Esophagus squamous epithelium (tissue), 5 donors: ENCODE measurements around the gene RAB15. TPM values are rescaled to one million over a fixed set of nuclear protein-coding genes. Genes with fewer than 3 reads are reported as not detected.
A peak's percentile ranks its signal among the peaks of the same experiment; 100 is the strongest.

Source experiments
- DNase-seq: peaks from one replicate; lab custom pipeline; 2025; lab: John Stamatoyannopoulos, UW
- H3K27ac ChIP-seq, 4 donors: fragments of 200-600 bp; sonication (generic); one replicate each; pipeline ENCODE4 v1.5.1; 2016 to 2019; ENCODE audit warnings: mild to moderate bottlenecking in 1 of 4
- H3K27me3 ChIP-seq, 4 donors: fragments of 200-600 bp; sonication (generic); 1 replicate in 3 of 4; 2 replicates in 1 of 4; pipeline versions ENCODE4 v1.5.1 to v1.6.0; 2017 to 2021; ENCODE audit warnings: antibody characterized with exemption in 1 of 4
- H3K36me3 ChIP-seq, 3 donors: fragments of 200-600 bp; sonication (generic); one replicate each; pipeline ENCODE4 v1.5.1; 2016 to 2019
- H3K4me1 ChIP-seq, 3 donors: fragments of 200-600 bp; sonication (generic); one replicate each; pipeline ENCODE4 v1.5.1; 2017 to 2019
- H3K4me3 ChIP-seq, 4 donors: fragments of 200-600 bp; sonication (generic); 1 replicate in 3 of 4; 2 replicates in 1 of 4; pipeline ENCODE4 v1.5.1; 2016 to 2019; ENCODE audit warnings: mild to moderate bottlenecking in 2 of 4, moderate library complexity in 1 of 4
- H3K9me3 ChIP-seq, 3 donors: fragments of 200-600 bp; sonication (generic); one replicate each; pipeline ENCODE4 v1.5.1; 2016 to 2019
- CTCF ChIP-seq, 6 experiments: fragments of 450-650 bp in 4 of 6; fragments of 200-600 bp in 2 of 6; sonication (generic) in 2 of 6; IDR thresholded peaks; one replicate each; pipeline ENCODE4 v1.5.1; 2016 to 2019; ENCODE audit warnings: antibody characterized with exemption in 6 of 6, mild to moderate bottlenecking in 4 of 6, moderate library complexity in 4 of 6
- POLR2A ChIP-seq, 4 donors: fragments of 450-650 bp; IDR thresholded peaks; one replicate each; pipeline ENCODE4 v1.6.1; 2017; ENCODE audit warnings: antibody characterized with exemption in 4 of 4, mild to moderate bottlenecking in 4 of 4, moderate library complexity in 3 of 4
- WGBS, 2 donors: methylation state at CpG; one replicate each; pipeline ENCODE4 v1.1.5; 2018; 5-methylcytosine and 5-hydroxymethylcytosine counted together
- intact Hi-C: fragments of 100-400 bp; cut with DNase I; formaldehyde crosslinking; loops from one replicate; pipeline ENCODE4 v1.15.0; 2022
- total RNA-seq, 4 donors: library from RNA; depleted of rRNA; stranded (reverse); fragments of >200 nt; gene quantifications; one replicate each; pipeline ENCODE4 v1.1.0, GENCODE V29; 2016
- donor health status: DM: yes; HTN: yes; CAD: no.

The RAB15 gene
- total RNA-seq, 4 donors from 2014 or later: 2.5 to 7.0 (median 5.2) TPM

- no peak overlapping the region for H3K27ac ChIP-seq
- 91 to 94% methylated on average over 6 of the region's 6 CpGs for WGBS, 2 donors
- peaks cover 0 to 39% (median 0%) of the 10 kb centered on the region in 3 donors for H3K36me3 ChIP-seq
- no peak for DNase-seq
- H3K27me3 ChIP-seq: no peaks in the 10 kb centered on the region
- TF ChIP-seq CTCF (IDR thresholded peaks at IDR 0.05) (no peak), POLR2A (IDR thresholded peaks at IDR 0.05) (no peak)
- no peak overlapping the region for H3K4me3 ChIP-seq
- intact Hi-C loops: no loop called here
- peaks cover 3 to 28% (median 5%) of the 10 kb centered on the region in 3 donors for H3K4me1 ChIP-seq
- H3K9me3 ChIP-seq: no peaks in the 10 kb centered on the region
These were observed 18.5 kb downstream of the RAB15 start for GRCh38 chr14:64953661-64954060.

DNA sequence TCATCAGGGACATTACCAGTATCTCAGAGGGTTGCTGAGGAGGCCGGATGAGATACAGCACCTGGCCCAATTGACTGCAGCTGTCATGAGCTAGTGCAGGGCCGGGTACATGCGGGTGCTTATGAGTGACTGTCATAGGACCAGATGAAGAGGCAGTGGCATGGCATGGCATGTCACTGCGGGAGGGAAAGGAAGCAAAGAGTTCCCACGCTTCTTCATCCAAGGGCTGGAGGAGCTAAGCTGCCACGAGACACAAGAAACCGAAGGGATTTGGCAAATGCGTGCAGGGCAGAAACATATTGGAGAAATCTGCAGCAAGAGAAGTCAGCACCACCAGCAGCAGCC lies 18.9 kb downstream of the RAB15 start:
- Histone ChIP-seq H3K36me3 (peaks cover 0 to 43% (median 0%) of the 10 kb centered on the region in 3 donors), H3K9me3 (no peaks in the 10 kb centered on the region), H3K27ac (no peak overlapping the region), H3K4me3 (no peak overlapping the region), H3K4me1 (peaks cover 3 to 24% (median 5%) of the 10 kb centered on the region in 3 donors), H3K27me3 (no peaks in the 10 kb centered on the region)
- 92 to 93% methylated on average over 5 to 7 of the region's 8 CpGs for WGBS, 2 donors
- TF ChIP-seq CTCF (IDR thresholded peaks at IDR 0.05): no peak
- TF ChIP-seq POLR2A (IDR thresholded peaks at IDR 0.05): no peak
- no peak for DNase-seq
- intact Hi-C loops: no loop called here

DNA sequence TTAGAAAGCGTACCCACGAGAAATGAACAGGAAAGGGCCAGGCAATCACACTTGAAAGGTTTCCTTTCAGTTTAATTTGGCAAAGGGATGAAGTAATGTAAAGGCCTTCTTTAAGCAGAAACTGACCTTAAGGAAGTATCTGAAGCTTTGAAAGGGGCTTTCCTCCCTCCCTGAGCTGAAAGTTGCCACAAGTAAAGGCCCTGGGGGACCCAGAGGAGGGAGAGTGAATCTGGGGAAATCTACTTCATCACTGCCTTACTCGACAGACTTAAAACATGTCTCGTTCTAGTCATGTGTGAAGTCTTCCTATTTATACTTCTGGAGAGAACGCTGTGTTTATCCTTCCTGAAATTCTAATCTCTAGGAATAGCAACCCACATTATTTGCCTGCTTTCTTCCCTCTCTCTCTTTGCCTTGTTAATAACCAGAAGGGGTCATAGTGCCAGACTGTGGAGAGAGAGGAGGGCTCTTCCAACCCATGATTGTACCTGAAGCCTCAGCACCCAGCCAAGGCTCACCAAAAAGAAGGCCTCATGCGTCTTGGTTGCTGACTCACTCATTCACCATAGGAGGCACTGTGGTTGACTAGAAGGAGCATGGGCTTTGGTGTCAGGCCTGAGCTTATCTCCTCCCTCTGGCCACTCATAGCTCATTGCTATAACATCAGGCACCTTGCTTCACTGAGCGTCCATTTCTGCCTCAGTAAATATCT lies 19.4 kb downstream of the RAB15 start:
- intact Hi-C loops: no loop called here
- peaks cover 3 to 19% (median 5%) of the 10 kb centered on the region in 3 donors for H3K4me1 ChIP-seq
- TF ChIP-seq CTCF (IDR thresholded peaks at IDR 0.05) (no peak), POLR2A (IDR thresholded peaks at IDR 0.05) (no peak)
- no peak for DNase-seq
- peaks cover 0 to 48% (median 0%) of the 10 kb centered on the region in 3 donors for H3K36me3 ChIP-seq
- H3K4me3 ChIP-seq: no peak overlapping the region
- no peaks in the 10 kb centered on the region for H3K9me3 ChIP-seq
- peak overlapping the region in 1 of 4 donors; percentile 5 for H3K27ac ChIP-seq
- H3K27me3 ChIP-seq: no peaks in the 10 kb centered on the region
- WGBS, 2 donors: 68 to 74% methylated on average over 6 to 7 of the region's 7 CpGs

DNA sequence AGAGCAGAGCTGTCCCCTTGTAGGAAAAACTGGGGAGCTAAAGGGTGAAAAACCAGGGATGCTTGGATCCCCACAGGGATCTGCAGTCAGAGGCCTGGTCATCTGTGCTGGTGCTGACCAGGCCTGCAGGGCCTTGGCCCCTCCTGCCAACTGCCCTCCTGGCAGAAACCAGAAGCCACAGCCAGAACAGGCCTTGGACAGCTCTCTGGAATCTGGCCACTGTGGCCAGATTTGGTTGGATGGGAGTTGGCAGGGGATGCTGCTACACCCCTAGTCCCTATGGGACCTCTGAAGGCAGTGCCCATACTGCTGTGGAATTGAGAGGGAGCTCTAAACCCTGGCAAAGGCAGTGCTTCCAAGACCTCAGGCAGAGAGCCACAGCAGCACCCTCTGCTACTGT lies 20.4 kb downstream of the RAB15 start:
- no peak overlapping the region for H3K27ac ChIP-seq
- no peaks in the 10 kb centered on the region for H3K27me3 ChIP-seq
- TF ChIP-seq POLR2A (IDR thresholded peaks at IDR 0.05): no peak
- TF ChIP-seq CTCF (IDR thresholded peaks at IDR 0.05): no peak
- peaks cover 0 to 9% (median 0%) of the 10 kb centered on the region in 3 donors for H3K4me1 ChIP-seq
- H3K36me3 ChIP-seq: peaks cover 0 to 56% (median 0%) of the 10 kb centered on the region in 3 donors
- H3K9me3 ChIP-seq: no peaks in the 10 kb centered on the region
- H3K4me3 ChIP-seq: no peak overlapping the region
- intact Hi-C loops: no loop called here
- no peak for DNase-seq

DNA sequence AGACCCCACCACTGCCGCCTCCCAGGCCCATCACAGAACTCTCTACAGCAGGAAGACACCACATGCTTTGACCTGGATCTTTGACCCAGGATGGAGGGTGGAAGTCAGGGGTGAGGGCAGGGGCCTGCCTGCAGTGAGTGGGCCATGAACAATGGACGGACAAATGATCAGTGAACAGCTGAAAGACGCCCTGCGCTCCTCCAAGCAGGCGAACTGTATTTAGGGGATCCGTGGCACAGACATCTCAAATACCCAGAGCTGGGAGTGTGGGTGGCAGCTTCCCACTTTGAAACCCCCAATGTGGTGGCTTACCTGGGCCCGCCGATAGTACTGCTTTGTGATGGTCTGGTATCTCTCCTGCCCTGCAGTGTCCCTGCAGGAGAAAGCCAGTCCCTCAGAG lies 20.8 kb downstream of the RAB15 start:
- H3K27me3 ChIP-seq: no peaks in the 10 kb centered on the region
- 94 to 98% methylated on average over 6 to 8 of the region's 8 CpGs for WGBS, 2 donors
- H3K27ac ChIP-seq: no peak overlapping the region
- peaks cover 0 to 4% (median 0%) of the 10 kb centered on the region in 3 donors for H3K4me1 ChIP-seq
- TF ChIP-seq CTCF (IDR thresholded peaks at IDR 0.05): no peak
- no peak for TF ChIP-seq POLR2A (IDR thresholded peaks at IDR 0.05)
- intact Hi-C loops: no loop called here
- H3K4me3 ChIP-seq: no peak overlapping the region
- H3K36me3 ChIP-seq: peaks cover 0 to 56% (median 0%) of the 10 kb centered on the region in 3 donors
- no peak for DNase-seq
- H3K9me3 ChIP-seq: no peaks in the 10 kb centered on the region
